Activated CD8-positive, alpha-beta memory T cell treated with anti-CD3 and anti-CD28 coated beads, Interleukin-2, amount 50 U/mL, for 24 hours (primary cell): ENCODE measurements around the gene COBL.

Experiments
- DNase-seq: peaks from one replicate; pipeline ENCODE4 v3.0.0-alpha.2; 2020; ENCODE audit errors: extremely low read depth

Gene COBL

GRCh38 chr7:51113560-51113959 is 203.0 kb downstream of the COBL start:
- no peak for DNase-seq

GRCh38 chr7:51111241-51111940 is 205.2 kb downstream of the COBL start:
- no peak for DNase-seq

- DNase-seq: no peak
These were observed 208.5 kb downstream of the COBL start for GRCh38 chr7:51108134-51108533.

- DNase-seq: no peak
These were observed 212.3 kb downstream of the COBL start for GRCh38 chr7:51104278-51104677.

GRCh38 chr7:51103718-51104117 is 212.9 kb downstream of the COBL start:
- DNase-seq: no peak

GRCh38 chr7:51102828-51103227 is 213.8 kb downstream of the COBL start:
- DNase-seq: no peak

- DNase-seq: no peak
These were observed 215.4 kb downstream of the COBL start for GRCh38 chr7:51101111-51101757.

- no peak for DNase-seq
These were observed 226.2 kb downstream of the COBL start for GRCh38 chr7:51090411-51090810.

GRCh38 chr7:51085034-51085692 is 231.4 kb downstream of the COBL start:
- no peak for DNase-seq

GRCh38 chr7:51084121-51084520 is 232.5 kb downstream of the COBL start:
- DNase-seq: no peak

GRCh38 chr7:51082940-51083533 is 233.6 kb downstream of the COBL start:
- DNase-seq: no peak

GRCh38 chr7:51082096-51082840 is 234.3 kb downstream of the COBL start:
- no peak for DNase-seq

- no peak for DNase-seq
These were observed 235.2 kb downstream of the COBL start for GRCh38 chr7:51081270-51081890.

GRCh38 chr7:51080622-51081269 is 235.9 kb downstream of the COBL start:
- no peak for DNase-seq

- DNase-seq: no peak
These were observed 236.4 kb downstream of the COBL start for GRCh38 chr7:51080216-51080615.

GRCh38 chr7:51079494-51079893 is 237.1 kb downstream of the COBL start:
- DNase-seq: no peak

GRCh38 chr7:51078653-51079052 is 238.0 kb downstream of the COBL start:
- no peak for DNase-seq

- DNase-seq: no peak
These were observed 238.6 kb downstream of the COBL start for GRCh38 chr7:51077987-51078370.

- DNase-seq: no peak
These were observed 239.2 kb downstream of the COBL start for GRCh38 chr7:51077316-51077986.
